K562 (cell line): ENCODE measurements around the gene RTL1. TPM values are rescaled to one million over a fixed set of nuclear protein-coding genes. Genes with fewer than 3 reads are reported as not detected.

Experiments used
- BCL6 ChIP-seq: fragments of 250-450 bp; sonication (Bioruptor Pico); IDR thresholded peaks from 2 replicates; pipeline ENCODE4 v1.4.0; 2020
- HEY1 ChIP-seq: fragments of 250-450 bp; sonication (Bioruptor Pico); IDR thresholded peaks from 2 replicates; pipeline ENCODE4 v1.5.0; 2020; ENCODE audit warnings: mild to moderate bottlenecking, moderate library complexity, borderline replicate concordance
- KAT7 ChIP-seq: sonication (generic); formaldehyde crosslinking; IDR thresholded peaks from 2 replicates; pipeline ENCODE4 v1.8.0; 2022; ENCODE audit warnings: missing genetic modification reagents, mild to moderate bottlenecking, borderline replicate concordance
- PRPF4 ChIP-seq: fragments of 200-400 bp; formaldehyde crosslinking; IDR thresholded peaks from one replicate; pipeline ENCODE4 v1.6.1; 2017; ENCODE audit warnings: low read length, low read depth, mild to moderate bottlenecking; ENCODE audit not compliant: insufficient read depth, poor library complexity, severe bottlenecking
- SETDB1 ChIP-seq: IDR thresholded peaks from one replicate; pipeline ENCODE4 v1.6.1; 2012; ENCODE audit warnings: low read length, control low read depth, inconsistent platforms
- SRSF3 ChIP-seq: fragments of 200-400 bp; formaldehyde crosslinking; IDR thresholded peaks from 2 replicates; pipeline ENCODE4 v1.6.1; 2016; ENCODE audit warnings: mild to moderate bottlenecking, low read length, moderate library complexity; ENCODE audit not compliant: insufficient read depth
- ZNF583 ChIP-seq: fragments of 250-450 bp; sonication (Bioruptor Pico); IDR thresholded peaks from 2 replicates; pipeline ENCODE4 v1.4.0; 2020
- ZNF696 ChIP-seq: fragments of 250-450 bp; sonication (Bioruptor Pico); conservative IDR thresholded peaks from 2 replicates; pipeline ENCODE4 v1.4.0; 2020; ENCODE audit warnings: mild to moderate bottlenecking, moderate library complexity
- polyA plus RNA-seq, 8 experiments: library from polyadenylated mRNA; depleted of rRNA in 4 of 8; stranded (reverse) in 5 of 8; unstranded in 3 of 8; fragments of >200 nt; fragmentation: Nextera tagmentation in 2 of 8; fragmentation: Illumina TruSeq in 1 of 8; extraction: Ambion mirVana in 2 of 8; extraction: Trizol in 1 of 8; gene quantifications; 2 replicates each; pipeline versions ENCODE4 v1.2.1 to v1.2.3, GENCODE V29; 2011 to 2014; ENCODE audit warnings: inconsistent platforms in 1 of 8, missing spikeins in 1 of 8
- total RNA-seq, 7 experiments: library from RNA; depleted of rRNA in 6 of 7; stranded (reverse); fragments of >200 nt in 6 of 7; fragmentation: Illumina TruSeq in 2 of 7; extraction: Trizol in 2 of 7; gene quantifications; 2 replicates each; pipeline versions ENCODE4 v1.2.1 to v1.2.3, GENCODE V29; 2011 to 2021; ENCODE audit warnings: low replicate concordance in 1 of 7
- TF ChIP-seq, protein P1 (sequence below), 3 experiments: fragments of 200-800 bp in 1 of 3; fragments of 250-450 bp in 1 of 3; fragments of 450-650 bp in 1 of 3; sonication (Bioruptor Pico) in 1 of 3; sonication (Bioruptor generic) in 1 of 3; formaldehyde crosslinking in 1 of 3; IDR thresholded peaks; 2 replicates each; pipeline versions ENCODE4 v1.6.1 to v1.8.0; 2016 to 2022; ENCODE audit warnings: mild to moderate bottlenecking in 2 of 3, missing genetic modification characterization in 2 of 3, missing compliant biosample characterization in 1 of 3, moderate library complexity in 1 of 3
- TF ChIP-seq, protein P2 (sequence below), 2 experiments: fragments of 450-650 bp in 1 of 2; sonication (generic) in 1 of 2; formaldehyde crosslinking in 1 of 2; IDR thresholded peaks; 2 replicates each; pipeline versions ENCODE4 v1.7.1 to v1.9.0; 2016 to 2022; ENCODE audit warnings: inconsistent platforms in 1 of 2, mild to moderate bottlenecking in 1 of 2, missing genetic modification reagents in 1 of 2
- TF ChIP-seq, protein P3 (sequence below): fragments of 250-450 bp; sonication (Bioruptor Pico); IDR thresholded peaks from 2 replicates; pipeline ENCODE4 v1.8.0; 2022; ENCODE audit warnings: inconsistent platforms, mild to moderate bottlenecking, moderate library complexity, borderline replicate concordance

Gene RTL1
- total and polyA plus RNA-seq, 9 of the 15 experiments (the other 6 are each of a cell fraction or from before 2014, with no cell fraction given) = not detected

DNA sequence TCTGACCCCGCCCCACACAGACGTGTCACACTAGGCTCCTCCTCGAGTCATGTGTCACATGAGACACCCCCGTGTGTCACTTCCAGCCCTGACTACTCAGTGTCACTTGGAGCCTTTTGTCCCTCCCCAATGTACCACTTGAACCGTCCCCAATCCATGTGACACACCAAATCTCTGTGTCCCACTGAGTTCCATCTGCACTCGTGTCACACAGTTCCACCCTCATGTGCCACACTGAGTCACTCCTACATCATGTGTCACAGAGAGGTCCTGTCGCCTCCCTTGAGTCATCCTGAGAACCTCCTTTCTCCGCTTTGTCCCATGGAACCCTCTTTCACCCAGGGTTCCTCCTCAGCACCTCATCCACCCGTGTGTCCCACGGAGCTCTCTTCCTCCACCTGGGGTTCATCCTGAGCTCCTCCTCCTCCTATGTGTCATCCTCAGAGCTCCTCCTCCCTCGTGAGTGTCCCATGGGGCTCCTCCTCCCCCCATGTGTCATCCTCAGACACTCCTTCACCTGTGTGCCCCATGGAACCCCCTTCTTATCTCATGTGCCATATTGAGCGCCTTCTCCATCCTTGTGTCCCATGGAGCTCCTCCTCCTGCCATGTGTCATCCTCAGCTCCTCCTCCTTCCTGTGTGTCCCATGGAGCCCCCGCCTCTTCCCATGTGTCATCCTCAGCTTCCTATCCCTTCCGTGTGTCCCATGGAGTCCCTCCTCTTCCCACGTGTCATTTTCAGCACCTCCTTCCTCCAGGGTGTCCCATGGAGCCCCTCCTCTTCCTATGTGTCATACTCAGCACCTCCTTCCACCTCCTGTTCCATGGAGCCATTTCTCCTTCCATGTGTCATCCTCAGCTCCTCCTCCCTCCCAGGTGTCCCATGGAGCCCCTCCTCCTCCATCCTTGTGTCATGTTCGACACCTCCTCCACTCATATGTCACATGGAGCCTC lies 32.0 kb downstream of the RTL1 start (continued):
- TF ChIP-seq, protein P1, sequence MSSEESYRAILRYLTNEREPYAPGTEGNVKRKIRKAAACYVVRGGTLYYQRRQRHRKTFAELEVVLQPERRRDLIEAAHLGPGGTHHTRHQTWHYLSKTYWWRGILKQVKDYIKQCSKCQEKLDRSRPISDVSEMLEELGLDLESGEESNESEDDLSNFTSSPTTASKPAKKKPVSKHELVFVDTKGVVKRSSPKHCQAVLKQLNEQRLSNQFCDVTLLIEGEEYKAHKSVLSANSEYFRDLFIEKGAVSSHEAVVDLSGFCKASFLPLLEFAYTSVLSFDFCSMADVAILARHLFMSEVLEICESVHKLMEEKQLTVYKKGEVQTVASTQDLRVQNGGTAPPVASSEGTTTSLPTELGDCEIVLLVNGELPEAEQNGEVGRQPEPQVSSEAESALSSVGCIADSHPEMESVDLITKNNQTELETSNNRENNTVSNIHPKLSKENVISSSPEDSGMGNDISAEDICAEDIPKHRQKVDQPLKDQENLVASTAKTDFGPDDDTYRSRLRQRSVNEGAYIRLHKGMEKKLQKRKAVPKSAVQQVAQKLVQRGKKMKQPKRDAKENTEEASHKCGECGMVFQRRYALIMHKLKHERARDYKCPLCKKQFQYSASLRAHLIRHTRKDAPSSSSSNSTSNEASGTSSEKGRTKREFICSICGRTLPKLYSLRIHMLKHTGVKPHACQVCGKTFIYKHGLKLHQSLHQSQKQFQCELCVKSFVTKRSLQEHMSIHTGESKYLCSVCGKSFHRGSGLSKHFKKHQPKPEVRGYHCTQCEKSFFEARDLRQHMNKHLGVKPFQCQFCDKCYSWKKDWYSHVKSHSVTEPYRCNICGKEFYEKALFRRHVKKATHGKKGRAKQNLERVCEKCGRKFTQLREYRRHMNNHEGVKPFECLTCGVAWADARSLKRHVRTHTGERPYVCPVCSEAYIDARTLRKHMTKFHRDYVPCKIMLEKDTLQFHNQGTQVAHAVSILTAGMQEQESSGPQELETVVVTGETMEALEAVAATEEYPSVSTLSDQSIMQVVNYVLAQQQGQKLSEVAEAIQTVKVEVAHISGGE (CRISPR knock-in tag; IDR thresholded peaks at IDR 0.05) = peak in 1 of 3 experiments; percentile 55; a peak in 1 of 6 replicates
- TF ChIP-seq PRPF4 (no peak), HEY1 (CRISPR knock-in tag) (no peak), SRSF3 (no peak), ZNF583 (CRISPR knock-in tag) (no peak), SETDB1 (no peak), BCL6 (CRISPR knock-in tag) (no peak), KAT7 (CRISPR knock-in tag) (no peak), ZNF696 (CRISPR knock-in tag) (no peak)
- TF ChIP-seq, protein P2, sequence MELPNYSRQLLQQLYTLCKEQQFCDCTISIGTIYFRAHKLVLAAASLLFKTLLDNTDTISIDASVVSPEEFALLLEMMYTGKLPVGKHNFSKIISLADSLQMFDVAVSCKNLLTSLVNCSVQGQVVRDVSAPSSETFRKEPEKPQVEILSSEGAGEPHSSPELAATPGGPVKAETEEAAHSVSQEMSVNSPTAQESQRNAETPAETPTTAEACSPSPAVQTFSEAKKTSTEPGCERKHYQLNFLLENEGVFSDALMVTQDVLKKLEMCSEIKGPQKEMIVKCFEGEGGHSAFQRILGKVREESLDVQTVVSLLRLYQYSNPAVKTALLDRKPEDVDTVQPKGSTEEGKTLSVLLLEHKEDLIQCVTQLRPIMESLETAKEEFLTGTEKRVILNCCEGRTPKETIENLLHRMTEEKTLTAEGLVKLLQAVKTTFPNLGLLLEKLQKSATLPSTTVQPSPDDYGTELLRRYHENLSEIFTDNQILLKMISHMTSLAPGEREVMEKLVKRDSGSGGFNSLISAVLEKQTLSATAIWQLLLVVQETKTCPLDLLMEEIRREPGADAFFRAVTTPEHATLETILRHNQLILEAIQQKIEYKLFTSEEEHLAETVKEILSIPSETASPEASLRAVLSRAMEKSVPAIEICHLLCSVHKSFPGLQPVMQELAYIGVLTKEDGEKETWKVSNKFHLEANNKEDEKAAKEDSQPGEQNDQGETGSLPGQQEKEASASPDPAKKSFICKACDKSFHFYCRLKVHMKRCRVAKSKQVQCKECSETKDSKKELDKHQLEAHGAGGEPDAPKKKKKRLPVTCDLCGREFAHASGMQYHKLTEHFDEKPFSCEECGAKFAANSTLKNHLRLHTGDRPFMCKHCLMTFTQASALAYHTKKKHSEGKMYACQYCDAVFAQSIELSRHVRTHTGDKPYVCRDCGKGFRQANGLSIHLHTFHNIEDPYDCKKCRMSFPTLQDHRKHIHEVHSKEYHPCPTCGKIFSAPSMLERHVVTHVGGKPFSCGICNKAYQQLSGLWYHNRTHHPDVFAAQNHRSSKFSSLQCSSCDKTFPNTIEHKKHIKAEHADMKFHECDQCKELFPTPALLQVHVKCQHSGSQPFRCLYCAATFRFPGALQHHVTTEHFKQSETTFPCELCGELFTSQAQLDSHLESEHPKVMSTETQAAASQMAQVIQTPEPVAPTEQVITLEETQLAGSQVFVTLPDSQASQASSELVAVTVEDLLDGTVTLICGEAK (IDR thresholded peaks at IDR 0.05) = peak; percentile 75
- TF ChIP-seq, protein P2 (CRISPR knock-in tag; IDR thresholded peaks at IDR 0.05) = no peak
- TF ChIP-seq, protein P3, sequence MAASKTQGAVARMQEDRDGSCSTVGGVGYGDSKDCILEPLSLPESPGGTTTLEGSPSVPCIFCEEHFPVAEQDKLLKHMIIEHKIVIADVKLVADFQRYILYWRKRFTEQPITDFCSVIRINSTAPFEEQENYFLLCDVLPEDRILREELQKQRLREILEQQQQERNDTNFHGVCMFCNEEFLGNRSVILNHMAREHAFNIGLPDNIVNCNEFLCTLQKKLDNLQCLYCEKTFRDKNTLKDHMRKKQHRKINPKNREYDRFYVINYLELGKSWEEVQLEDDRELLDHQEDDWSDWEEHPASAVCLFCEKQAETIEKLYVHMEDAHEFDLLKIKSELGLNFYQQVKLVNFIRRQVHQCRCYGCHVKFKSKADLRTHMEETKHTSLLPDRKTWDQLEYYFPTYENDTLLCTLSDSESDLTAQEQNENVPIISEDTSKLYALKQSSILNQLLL (CRISPR knock-in tag) = no peak
